ENCODE results near the gene STPG4.
"Not testable (repeated sequence)": the region's sequence is repeated elsewhere in the genome, so short reads cannot be mapped to it uniquely, and the experiment has no call there.

Gene STPG4

DNA sequence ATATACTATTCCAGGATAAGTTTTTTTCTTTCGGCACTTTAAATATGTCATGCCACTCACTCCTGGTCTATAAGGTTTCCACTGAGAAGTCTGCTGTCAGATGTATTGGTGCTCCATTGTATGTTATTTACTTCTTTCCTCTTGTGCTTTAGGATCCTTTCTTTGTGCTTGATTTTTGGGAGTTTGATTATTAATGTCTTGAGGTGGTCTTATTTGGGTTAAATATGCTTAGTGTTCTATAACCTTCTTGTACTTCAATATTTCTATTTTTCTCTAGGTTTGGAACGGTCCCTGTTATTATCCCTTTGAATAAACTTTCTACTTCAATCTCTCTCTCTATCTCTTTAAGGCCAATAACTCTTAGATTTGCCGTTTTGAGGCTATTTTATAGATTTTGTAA lies 28.3 kb downstream of the STPG4 start:
- no peak for DNase-seq

- not testable (repeated sequence) for DNase-seq
These were observed 30.4 kb downstream of the STPG4 start for GRCh38 chr2:47124740-47125139.

DNA sequence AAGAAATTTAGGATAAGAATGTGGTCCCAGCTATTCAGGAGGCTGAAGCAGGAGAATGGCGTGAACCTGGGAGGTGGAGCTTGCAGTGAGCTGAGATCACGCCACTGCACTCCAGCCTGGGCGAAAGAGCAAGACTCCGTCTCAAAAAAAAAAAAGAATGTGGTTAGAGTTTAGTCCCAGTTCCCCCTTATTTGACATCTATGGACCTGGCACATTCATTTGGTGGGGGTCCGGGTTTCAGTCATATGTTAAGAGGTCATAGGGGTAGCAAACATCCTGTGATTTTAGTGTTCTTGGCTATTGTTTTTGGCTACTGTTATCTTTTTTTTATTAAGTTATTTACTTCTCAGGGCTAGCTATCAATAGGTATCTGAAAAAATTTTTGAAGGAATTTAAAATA lies 34.7 kb downstream of the STPG4 start:
- DNase-seq = not testable (repeated sequence)

DNA sequence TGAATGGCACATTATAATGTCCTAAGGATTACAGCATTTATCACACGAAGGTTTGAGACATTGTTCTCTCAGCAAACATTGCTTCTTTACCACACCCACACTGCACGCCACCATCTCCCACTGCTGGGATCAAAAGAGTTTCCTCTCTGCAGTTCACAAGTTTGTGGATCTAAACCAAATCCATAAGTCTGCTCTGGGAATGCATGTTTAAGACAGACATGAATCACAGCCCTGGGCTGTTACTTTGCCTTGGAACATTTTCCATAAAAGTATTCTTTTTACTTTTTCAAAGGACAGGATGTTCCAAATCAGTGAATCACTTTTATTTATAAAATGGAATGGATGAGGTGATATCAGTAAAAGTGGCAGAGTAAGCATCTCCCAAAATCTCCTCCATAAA lies 36.1 kb downstream of the STPG4 start:
- no peak for DNase-seq

GRCh38 chr2:47118581-47118980 lies 36.5 kb downstream of the STPG4 start:
- DNase-seq = no peak

DNA sequence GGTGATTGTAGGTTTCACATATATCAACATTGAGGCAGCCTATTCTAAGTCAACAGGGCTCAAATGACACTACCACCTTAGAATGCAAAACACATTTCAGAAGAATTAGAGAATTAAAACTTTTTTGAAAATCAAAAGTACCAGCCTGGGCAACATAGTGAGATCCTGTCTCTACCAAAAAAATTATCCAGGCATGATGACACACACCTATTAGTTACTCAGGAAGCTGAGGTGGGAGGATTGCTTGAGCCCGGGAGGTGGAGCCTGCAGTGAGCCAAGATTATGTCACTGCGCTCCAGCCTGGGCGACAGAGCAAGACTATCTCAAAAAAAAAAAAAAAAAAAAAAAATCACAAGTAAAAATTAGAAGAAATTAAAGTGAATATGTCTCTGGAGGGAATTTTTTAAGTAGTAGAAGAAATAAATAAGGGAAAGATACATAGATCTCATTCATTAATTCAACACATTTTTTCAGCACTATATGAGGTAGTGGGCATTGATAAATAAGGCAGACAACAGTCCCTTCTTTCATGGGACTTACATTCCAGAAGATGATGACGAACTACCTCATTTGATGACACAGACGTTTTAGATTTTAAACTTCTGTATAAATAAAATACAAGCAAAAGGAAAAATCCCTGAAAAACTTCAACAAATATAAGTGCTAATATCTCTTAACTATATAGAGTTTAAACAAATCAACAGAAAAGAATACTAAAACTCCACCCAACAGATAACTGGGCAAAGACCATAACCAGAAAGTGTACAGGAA lies 42.3 kb downstream of the STPG4 start:
- DNase-seq = no peak

GRCh38 chr2:47109680-47110079 lies 45.4 kb downstream of the STPG4 start:
- DNase-seq = no peak

GRCh38 chr2:47109007-47109375 lies 46.1 kb downstream of the STPG4 start:
- DNase-seq = no peak

DNA sequence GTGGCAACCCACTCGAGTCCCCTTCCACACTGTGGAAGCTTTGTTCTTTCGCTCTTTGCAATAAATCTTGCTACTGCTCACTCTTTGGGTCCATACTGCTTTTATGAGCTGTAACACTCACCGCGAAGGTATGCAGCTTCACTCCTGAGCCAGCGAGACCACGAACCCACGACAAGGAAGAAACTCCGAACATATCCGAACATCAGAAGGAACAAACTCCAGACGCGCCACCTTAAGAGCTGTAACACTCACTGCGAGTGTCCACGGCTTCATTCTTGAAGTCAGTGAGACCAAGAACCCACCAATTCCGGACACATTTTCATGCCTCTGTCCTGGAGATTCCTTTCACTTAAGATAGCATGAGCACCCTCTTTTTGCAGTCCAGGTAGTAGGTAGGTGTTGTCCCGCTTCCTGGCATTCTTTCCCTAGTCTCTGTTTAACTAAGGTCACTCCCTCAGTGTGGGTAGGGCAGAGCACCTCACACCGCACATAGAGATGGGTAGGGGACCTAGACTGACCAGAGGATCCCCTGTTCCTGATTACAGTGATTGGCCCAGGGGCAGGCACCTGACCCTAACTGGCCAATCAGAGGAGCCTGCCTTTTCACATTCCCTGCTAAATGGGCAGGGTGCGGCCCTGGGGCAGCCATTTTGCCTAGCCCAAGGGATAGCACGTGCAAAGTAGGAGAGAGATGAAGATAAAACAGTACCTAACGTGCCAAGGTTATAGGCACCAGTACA lies 46.7 kb downstream of the STPG4 start:
- DNase-seq = not testable (repeated sequence)

DNA sequence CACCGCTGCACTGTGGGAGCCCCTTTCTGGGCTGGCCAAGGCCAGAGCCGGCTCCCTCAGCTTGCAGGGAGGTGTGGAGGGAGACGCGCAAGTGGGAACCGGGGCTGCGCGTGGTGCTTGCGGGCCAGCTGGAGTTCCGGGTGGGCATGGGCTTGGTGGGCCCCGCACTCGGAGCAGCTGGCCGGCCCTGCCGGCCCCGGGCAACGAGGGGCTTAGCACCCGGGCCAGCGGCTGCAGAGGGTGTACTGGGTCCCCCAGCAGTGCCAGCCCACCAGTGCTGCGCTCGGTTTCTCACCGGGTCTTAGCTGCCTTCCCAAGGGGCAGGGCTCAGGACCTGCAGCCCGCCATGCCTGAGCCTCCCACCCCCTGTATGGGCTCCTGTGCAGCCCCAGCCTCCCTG lies 47.9 kb downstream of the STPG4 start:
- DNase-seq = not testable (repeated sequence)

DNA sequence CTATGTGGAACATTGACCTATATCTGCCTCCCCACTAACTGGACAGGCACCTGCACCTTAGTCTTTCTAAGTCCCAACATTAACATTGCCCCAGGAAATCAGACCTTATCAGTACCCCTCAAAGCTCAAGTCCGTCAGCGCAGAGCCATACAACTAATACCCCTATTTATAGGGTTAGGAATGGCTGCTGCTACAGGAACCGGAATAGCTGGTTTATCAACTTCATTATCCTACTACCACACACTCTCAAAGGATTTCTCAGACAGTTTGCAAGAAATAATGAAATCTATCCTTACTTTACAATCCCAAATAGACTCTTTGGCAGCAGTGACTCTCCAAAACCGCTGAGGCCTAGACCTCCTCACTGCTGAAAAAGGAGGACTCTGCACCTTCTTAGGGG lies 48.9 kb downstream of the STPG4 start:
- not testable (repeated sequence) for DNase-seq

- not testable (repeated sequence) for DNase-seq
These were observed 55.4 kb downstream of the STPG4 start for GRCh38 chr2:47099712-47100111.

- DNase-seq = no peak
These were observed 56.2 kb downstream of the STPG4 start for GRCh38 chr2:47098953-47099352.

- DNase-seq = no peak
These were observed 57.5 kb downstream of the STPG4 start for GRCh38 chr2:47097563-47097962.

- no peak for DNase-seq
These were observed 58.7 kb downstream of the STPG4 start for GRCh38 chr2:47096451-47096850.

DNA sequence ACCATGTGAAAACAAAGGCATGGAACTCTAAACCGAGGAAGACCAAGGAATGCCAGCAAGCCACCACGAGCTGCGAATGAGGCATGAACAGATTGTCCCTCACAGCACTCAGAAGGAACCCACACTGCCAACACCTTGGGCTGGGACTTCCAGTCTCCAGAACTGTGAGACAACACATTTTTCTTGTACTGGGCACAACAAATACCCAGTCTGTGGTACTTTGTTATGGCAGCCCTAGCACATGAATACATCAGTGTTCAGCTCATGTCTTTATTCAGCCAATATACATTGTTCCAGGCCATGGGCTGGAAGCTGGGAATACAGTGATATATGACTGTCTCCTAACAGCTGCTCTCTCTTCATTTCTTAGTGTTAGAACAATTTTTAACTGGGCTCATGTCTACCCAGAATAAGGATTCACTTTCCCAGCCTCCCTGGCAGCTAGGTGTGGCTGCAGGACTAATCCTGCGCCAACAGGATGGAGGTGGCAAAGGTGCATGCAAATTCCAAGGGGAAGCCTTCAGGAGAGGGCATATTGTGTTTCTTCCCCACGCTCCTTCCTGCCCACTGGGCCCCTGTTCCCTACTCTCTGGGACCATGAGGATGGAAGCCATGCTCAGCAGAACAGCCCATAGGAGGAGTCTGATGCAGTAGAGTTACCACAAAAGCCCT lies 59.6 kb downstream of the STPG4 start:
- no peak for DNase-seq

DNA sequence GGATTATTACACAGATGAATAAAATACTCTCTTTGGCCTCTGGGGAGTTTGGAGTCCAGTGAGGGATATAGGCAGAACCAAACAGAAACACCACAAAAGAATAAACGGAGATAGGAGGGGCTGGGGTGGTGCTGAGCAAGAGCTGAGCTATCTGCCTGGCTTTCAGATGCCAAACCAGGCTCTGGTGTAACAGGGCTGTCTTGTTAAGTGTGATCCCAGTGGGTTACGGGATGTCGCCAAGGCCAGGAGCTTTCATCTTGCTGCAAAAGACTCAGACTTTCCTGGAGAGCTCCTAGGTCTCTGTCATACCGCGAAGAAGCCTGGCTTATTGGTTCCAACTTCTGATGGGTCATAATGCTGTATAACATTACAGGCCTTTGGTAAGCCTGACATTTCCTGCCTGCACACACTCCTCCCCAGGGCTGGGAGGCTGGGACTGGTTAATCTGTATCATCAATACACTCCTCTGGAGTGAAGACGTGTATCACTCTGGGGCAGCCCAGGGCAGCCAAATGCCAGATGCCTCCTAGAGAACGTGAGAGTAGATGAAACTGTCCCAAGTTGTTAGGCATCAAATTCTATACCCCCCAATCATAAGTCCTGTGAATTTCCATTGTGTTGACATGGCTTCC lies 60.5 kb downstream of the STPG4 start:
- no peak for DNase-seq

GRCh38 chr2:47093626-47094025 lies 61.5 kb downstream of the STPG4 start:
- no peak for DNase-seq

GRCh38 chr2:47092465-47092864 lies 62.6 kb downstream of the STPG4 start:
- no peak for DNase-seq

GRCh38 chr2:47091118-47091517 lies 64.0 kb downstream of the STPG4 start:
- DNase-seq = no peak

DNA sequence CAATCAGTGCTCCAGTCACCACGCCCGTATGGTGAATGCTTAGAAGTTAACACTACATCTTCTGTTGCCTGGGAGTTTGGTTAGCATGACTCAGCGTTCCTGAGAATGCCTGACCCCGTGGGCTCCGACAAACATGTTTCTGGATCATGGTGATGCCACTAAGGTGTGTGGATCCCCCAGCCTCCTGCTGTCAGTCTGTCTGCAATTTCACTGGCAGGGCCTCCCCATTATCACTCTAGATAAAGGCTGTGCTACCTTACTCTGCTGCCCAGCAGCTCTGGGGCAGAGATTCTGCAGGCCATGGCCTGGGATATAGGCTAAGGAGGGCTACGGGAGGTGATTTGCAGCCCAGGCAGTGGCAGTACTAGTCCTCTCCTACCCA lies 66.0 kb downstream of the STPG4 start:
- DNase-seq = no peak

DNA sequence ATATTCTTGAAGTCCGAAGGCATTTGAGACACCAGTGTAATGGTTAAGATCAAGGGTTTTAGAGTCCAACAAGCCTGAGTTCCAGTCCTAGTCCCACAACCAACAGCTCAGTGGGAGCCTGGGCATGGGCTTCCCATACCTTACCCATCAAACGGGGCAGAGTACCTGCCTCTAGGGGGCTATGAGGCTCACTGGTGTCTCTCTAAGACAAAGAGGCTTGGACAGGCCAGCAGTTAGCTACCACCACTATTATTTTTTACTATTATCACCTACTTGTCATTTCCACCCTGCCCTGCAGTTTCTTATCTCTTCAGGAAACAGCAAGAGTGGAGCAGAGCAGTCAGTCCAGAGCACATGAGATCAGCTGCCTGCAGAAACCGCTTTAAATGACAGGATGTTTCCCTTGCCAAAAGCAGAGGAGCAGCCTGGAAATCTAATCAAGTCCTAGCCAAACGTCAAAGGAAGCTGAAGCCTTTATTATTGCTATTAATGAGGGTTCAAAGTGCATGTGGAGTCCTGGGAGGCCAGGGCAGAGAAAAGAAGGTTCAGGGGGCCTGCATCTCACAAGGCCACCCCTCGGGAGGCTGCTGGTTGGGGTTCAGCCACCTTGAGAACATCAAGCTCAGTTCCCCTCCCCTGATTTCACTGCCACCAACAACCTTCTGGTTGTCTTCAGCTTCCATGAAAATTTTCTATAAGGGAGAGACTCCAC lies 66.6 kb downstream of the STPG4 start:
- no peak for DNase-seq
